ENCODE data around the gene SPACA1. TPM values are rescaled to one million over a fixed set of nuclear protein-coding genes. Genes with fewer than 3 reads are reported as not detected.

The SPACA1 gene
- total RNA-seq, 1 donor from 2014 or later = not detected

GRCh38 chr6:88062376-88062775, 14.7 kb downstream of the SPACA1 start:
- H3K4me3 ChIP-seq = no peak overlapping the region
- intact Hi-C loops (cut with DNase I) = no loop called here
- no peaks in the 10 kb centered on the region for H3K4me1 ChIP-seq
- H3K36me3 ChIP-seq = no peaks in the 10 kb centered on the region
- H3K27me3 ChIP-seq (ENCODE audit: low read depth) = no peaks in the 10 kb centered on the region
- H3K27ac ChIP-seq = no peak overlapping the region
- H3K9me3 ChIP-seq = no peaks in the 10 kb centered on the region
- no peak for TF ChIP-seq CTCF (IDR thresholded peaks at IDR 0.05)
- DNase-seq (no peak), ATAC-seq (no peak)

GRCh38 chr6:88072462-88072861, 24.8 kb downstream of the SPACA1 start:
- Histone ChIP-seq H3K27me3 (ENCODE audit: low read depth) (no peaks in the 10 kb centered on the region), H3K4me1 (no peaks in the 10 kb centered on the region), H3K9me3 (no peaks in the 10 kb centered on the region), H3K27ac (no peak overlapping the region), H3K36me3 (no peaks in the 10 kb centered on the region), H3K4me3 (no peak overlapping the region)
- DNase-seq = no peak
- intact Hi-C loops (cut with DNase I) = no loop called here
- no peak for TF ChIP-seq CTCF (IDR thresholded peaks at IDR 0.05)
- peak; percentile 65 to 68 for ATAC-seq

- Histone ChIP-seq H3K27me3 (ENCODE audit: low read depth) (no peaks in the 10 kb centered on the region), H3K27ac (no peak overlapping the region), H3K4me3 (no peak overlapping the region), H3K36me3 (no peaks in the 10 kb centered on the region), H3K4me1 (no peaks in the 10 kb centered on the region), H3K9me3 (no peaks in the 10 kb centered on the region)
- DNase-seq (no peak), ATAC-seq (no peak)
- intact Hi-C loops (cut with DNase I) = no loop called here
- no peak for TF ChIP-seq CTCF (IDR thresholded peaks at IDR 0.05)
These were observed 27.1 kb downstream of the SPACA1 start for GRCh38 chr6:88074791-88075190.

GRCh38 chr6:88077305-88077704, 29.7 kb downstream of the SPACA1 start:
- ATAC-seq (no peak), DNase-seq (no peak)
- Histone ChIP-seq H3K9me3 (no peaks in the 10 kb centered on the region), H3K4me1 (no peaks in the 10 kb centered on the region), H3K36me3 (no peaks in the 10 kb centered on the region), H3K27ac (no peak overlapping the region), H3K4me3 (no peak overlapping the region), H3K27me3 (ENCODE audit: low read depth) (no peaks in the 10 kb centered on the region)
- TF ChIP-seq CTCF (IDR thresholded peaks at IDR 0.05) = no peak
- intact Hi-C loops (cut with DNase I) = no loop called here

- no peaks in the 10 kb centered on the region for H3K4me1 ChIP-seq
- H3K36me3 ChIP-seq = no peaks in the 10 kb centered on the region
- intact Hi-C loops (cut with DNase I) = no loop called here
- H3K9me3 ChIP-seq = peaks cover 3% of the 10 kb centered on the region
- H3K4me3 ChIP-seq = no peak overlapping the region
- no peak for ATAC-seq
- TF ChIP-seq CTCF (IDR thresholded peaks at IDR 0.05) = no peak
- no peak for DNase-seq
- no peaks in the 10 kb centered on the region for H3K27me3 ChIP-seq (ENCODE audit: low read depth)
- H3K27ac ChIP-seq = no peak overlapping the region
These were observed 39.2 kb downstream of the SPACA1 start for GRCh38 chr6:88086792-88087191.

- intact Hi-C loops (cut with DNase I) = no loop called here
- TF ChIP-seq CTCF (IDR thresholded peaks at IDR 0.05) = no peak
- Histone ChIP-seq H3K4me1 (no peaks in the 10 kb centered on the region), H3K27ac (no peak overlapping the region), H3K9me3 (no peaks in the 10 kb centered on the region), H3K36me3 (no peaks in the 10 kb centered on the region), H3K4me3 (no peak overlapping the region), H3K27me3 (ENCODE audit: low read depth) (no peaks in the 10 kb centered on the region)
- DNase-seq (no peak), ATAC-seq (no peak)
These were observed 42.1 kb downstream of the SPACA1 start for GRCh38 chr6:88089708-88090107.
